Upper lobe of left lung (tissue), 6 donors: Measurements from ENCODE around the gene TRMT61A. TPM values are rescaled to one million over a fixed set of nuclear protein-coding genes. Genes with fewer than 3 reads are reported as not detected.
A peak's percentile ranks its signal among the peaks of the same experiment; 100 is the strongest.

Experiments used
- ATAC-seq, 2 donors: fragments of 200-7000 bp; cut with Tn5 transposase; one replicate each; pipeline ENCODE4 v1.9.1; 2022; ENCODE audit warnings: mild to moderate bottlenecking in 2 of 2, moderate library complexity in 2 of 2; ENCODE audit not compliant: low FRiP score in 2 of 2
- DNase-seq, 2 donors: peaks; one replicate each; pipeline ENCODE4 v3.0.0-alpha.2; 2019 to 2020
- H3K27ac ChIP-seq, 4 donors: fragments of 200-600 bp; sonication (generic); one replicate each; pipeline ENCODE4 v1.5.1; 2016 to 2019
- H3K27me3 ChIP-seq, 4 donors: fragments of 200-600 bp; sonication (generic); one replicate each; pipeline ENCODE4 v1.5.1; 2017 to 2019
- H3K36me3 ChIP-seq, 4 donors: fragments of 200-600 bp; sonication (generic); one replicate each; pipeline ENCODE4 v1.5.1; 2016 to 2019
- H3K4me1 ChIP-seq, 4 donors: fragments of 200-600 bp; sonication (generic); one replicate each; pipeline ENCODE4 v1.5.1; 2018 to 2019
- H3K4me3 ChIP-seq, 4 donors: fragments of 200-600 bp; sonication (generic); one replicate each; pipeline ENCODE4 v1.5.1; 2017 to 2019; ENCODE audit warnings: mild to moderate bottlenecking in 2 of 4, moderate library complexity in 1 of 4
- H3K9me3 ChIP-seq, 4 donors: fragments of 200-600 bp; sonication (generic); one replicate each; pipeline ENCODE4 v1.5.1; 2018 to 2019
- CTCF ChIP-seq, 6 experiments: fragments of 450-650 bp in 4 of 6; fragments of 200-600 bp in 2 of 6; sonication (generic) in 2 of 6; IDR thresholded peaks; one replicate each; pipeline ENCODE4 v1.5.1; 2016 to 2019; ENCODE audit warnings: antibody characterized with exemption in 6 of 6
- EP300 ChIP-seq, 4 donors: sonication (generic); formaldehyde crosslinking; IDR thresholded peaks; one replicate each; pipeline ENCODE4 v1.5.1; 2017; ENCODE audit warnings: antibody characterized with exemption in 4 of 4, control low read depth in 2 of 4
- POLR2A ChIP-seq, 4 donors: fragments of 450-650 bp; IDR thresholded peaks; one replicate each; pipeline ENCODE4 v1.5.1; 2016 to 2017; ENCODE audit warnings: antibody characterized with exemption in 4 of 4, mild to moderate bottlenecking in 2 of 4
- POLR2AphosphoS5 ChIP-seq, 2 donors: sonication (generic); formaldehyde crosslinking; IDR thresholded peaks; one replicate each; pipeline ENCODE4 v1.5.1; 2017; ENCODE audit warnings: antibody characterized with exemption in 2 of 2
- WGBS, 2 donors: methylation state at CpG; one replicate each; pipeline ENCODE4 v1.1.5; 2017 to 2018; 5-methylcytosine and 5-hydroxymethylcytosine counted together
- total RNA-seq, 6 donors: library from RNA; depleted of rRNA in 4 of 6; stranded (reverse); fragments of >200 nt in 4 of 6; gene quantifications; one replicate each; pipeline versions ENCODE4 v1.1.0 to v1.2.1, GENCODE V29; 2016 to 2021
- donor health status: DM: no; HTN: no; CAD: no; lungs with moderate emphysema.
- donor health status: DM: no; HTN: yes; CAD: no; lungs with severe emphysema.

TRMT61A gene
- total RNA-seq, 6 donors from 2014 or later: 6.7 to 25.1 (median 15.0) TPM

- H3K4me1 ChIP-seq: peaks cover 0 to 2% (median 0%) of the 10 kb centered on the region in 4 donors
- no peaks in the 10 kb centered on the region for H3K27me3 ChIP-seq
- ATAC-seq: peak in 1 of 2 donors; percentile 5
- no peaks in the 10 kb centered on the region for H3K9me3 ChIP-seq
- TF ChIP-seq POLR2AphosphoS5 (IDR thresholded peaks at IDR 0.05): no peak
- peak in 1 of 4 donors; percentile 48 for TF ChIP-seq EP300 (IDR thresholded peaks at IDR 0.05)
- WGBS, 2 donors: 52 to 62% methylated on average over 6 of the region's 6 CpGs
- no peak overlapping the region for H3K4me3 ChIP-seq
- peaks cover 12 to 96% (median 53%) of the 10 kb centered on the region in 4 donors for H3K36me3 ChIP-seq
- DNase-seq: no peak
- H3K27ac ChIP-seq: peak overlapping the region in 3 of 4 donors; percentile 53 to 77 (median 71)
Measured at GRCh38 chr14:103492156-103492925, 36.7 kb upstream of the TRMT61A start.

- Histone ChIP-seq H3K27ac (no peak overlapping the region), H3K36me3 (peaks cover 12 to 86% (median 44%) of the 10 kb centered on the region in 4 donors), H3K4me1 (peaks cover 2 to 10% (median 6%) of the 10 kb centered on the region in 4 donors), H3K27me3 (no peaks in the 10 kb centered on the region), H3K4me3 (no peak overlapping the region), H3K9me3 (no peaks in the 10 kb centered on the region)
- ATAC-seq (no peak), DNase-seq (peak in 1 of 2 donors; percentile 44)
- TF ChIP-seq POLR2AphosphoS5 (IDR thresholded peaks at IDR 0.05): no peak
- TF ChIP-seq POLR2A (IDR thresholded peaks at IDR 0.05): no peak
- WGBS, 2 donors: 64 to 100% methylated on average over 1 to 2 of the region's 2 CpGs
Measured at GRCh38 chr14:103495854-103496253, 33.1 kb upstream of the TRMT61A start.

- ATAC-seq: no peak
- no peaks in the 10 kb centered on the region for H3K9me3 ChIP-seq
- H3K4me1 ChIP-seq: peaks cover 2 to 10% (median 6%) of the 10 kb centered on the region in 4 donors
- H3K27me3 ChIP-seq: no peaks in the 10 kb centered on the region
- DNase-seq: no peak
- no peak overlapping the region for H3K4me3 ChIP-seq
- no peak overlapping the region for H3K27ac ChIP-seq
- TF ChIP-seq POLR2A (IDR thresholded peaks at IDR 0.05): no peak
- no peak for TF ChIP-seq CTCF (IDR thresholded peaks at IDR 0.05)
- TF ChIP-seq EP300 (IDR thresholded peaks at IDR 0.05): no peak
- no peak for TF ChIP-seq POLR2AphosphoS5 (IDR thresholded peaks at IDR 0.05)
- WGBS, 2 donors: 0 to 28% methylated on average over 1 of the region's 1 CpG
- peaks cover 12 to 86% (median 45%) of the 10 kb centered on the region in 4 donors for H3K36me3 ChIP-seq
Measured at GRCh38 chr14:103496776-103497175, 32.2 kb upstream of the TRMT61A start.

GRCh38 chr14:103499709-103500108 is 29.3 kb upstream of the TRMT61A start:
- WGBS, 2 donors: 78 to 79% methylated on average over 10 of the region's 10 CpGs
- Histone ChIP-seq H3K9me3 (no peaks in the 10 kb centered on the region), H3K36me3 (peaks cover 24 to 86% (median 60%) of the 10 kb centered on the region in 4 donors), H3K4me1 (peaks cover 2 to 10% (median 6%) of the 10 kb centered on the region in 4 donors), H3K27ac (no peak overlapping the region), H3K4me3 (no peak overlapping the region), H3K27me3 (no peaks in the 10 kb centered on the region)
- no peak for DNase-seq
- no peak for TF ChIP-seq EP300 (IDR thresholded peaks at IDR 0.05)
- TF ChIP-seq POLR2A (IDR thresholded peaks at IDR 0.05): no peak
- peak; percentile 38 to 74 for ATAC-seq

GRCh38 chr14:103500148-103500990 is 28.6 kb upstream of the TRMT61A start:
- Histone ChIP-seq H3K36me3 (peaks cover 24 to 86% (median 60%) of the 10 kb centered on the region in 4 donors), H3K4me1 (peaks cover 2 to 10% (median 6%) of the 10 kb centered on the region in 4 donors), H3K4me3 (no peak overlapping the region), H3K27ac (peak overlapping the region in 2 of 4 donors; percentile 11 to 50), H3K27me3 (no peaks in the 10 kb centered on the region), H3K9me3 (no peaks in the 10 kb centered on the region)
- DNase-seq: peak; percentile 81 to 94
- peak; percentile 92 to 95 for ATAC-seq
- 41 to 45% methylated on average over 17 of the region's 17 CpGs for WGBS, 2 donors
- TF ChIP-seq CTCF (IDR thresholded peaks at IDR 0.05): peak; percentile 69 to 85 (median 80)
- no peak for TF ChIP-seq EP300 (IDR thresholded peaks at IDR 0.05)
